Effector memory CD4-positive, alpha-beta T cell (primary cell): ENCODE results near the gene ZNF485.
"Not testable (repeated sequence)": the region's sequence is repeated elsewhere in the genome, so short reads cannot be mapped to it uniquely, and the experiment has no call there.

Experiments
- DNase-seq, 3 donors: peaks; one replicate each; pipeline ENCODE4 v3.0.0-alpha.2; 2020
- H3K27ac ChIP-seq: 2 replicates; pipeline ENCODE4 v1.7.0; 2013; ENCODE audit warnings: mild to moderate bottlenecking, low read length, moderate library complexity; ENCODE audit not compliant: insufficient read depth, poor library complexity, severe bottlenecking
- H3K27me3 ChIP-seq: replicated peaks from 2 replicates; pipeline ENCODE4 v1.7.0; 2013; ENCODE audit warnings: mild to moderate bottlenecking, low read length; ENCODE audit not compliant: insufficient read depth, control insufficient read depth, poor library complexity, severe bottlenecking
- H3K36me3 ChIP-seq: 2 replicates; pipeline ENCODE4 v1.7.0; 2013; ENCODE audit warnings: mild to moderate bottlenecking, low read length, moderate library complexity; ENCODE audit not compliant: control insufficient read depth, insufficient read depth
- H3K4me1 ChIP-seq: 2 replicates; pipeline ENCODE4 v1.7.0; 2013; ENCODE audit warnings: low read length, mild to moderate bottlenecking; ENCODE audit not compliant: control insufficient read depth, insufficient read depth, poor library complexity, severe bottlenecking
- H3K4me3 ChIP-seq: 2 replicates; pipeline ENCODE4 v1.7.0; 2013; ENCODE audit warnings: low read length, low read depth, mild to moderate bottlenecking; ENCODE audit not compliant: insufficient read depth, poor library complexity, severe bottlenecking
- H3K9me3 ChIP-seq: 2 replicates; pipeline ENCODE4 v1.7.0; 2013; ENCODE audit warnings: mild to moderate bottlenecking, low read length, moderate library complexity; ENCODE audit not compliant: control insufficient read depth

ZNF485 gene

GRCh38 chr10:43584051-43584450 is 22.2 kb upstream of the ZNF485 start:
- Histone ChIP-seq H3K9me3 (no peaks in the 10 kb centered on the region), H3K4me3 (no peak overlapping the region), H3K27ac (no peak overlapping the region), H3K36me3 (no peaks in the 10 kb centered on the region), H3K4me1 (no peaks in the 10 kb centered on the region), H3K27me3 (no peaks in the 10 kb centered on the region)
- DNase-seq: no peak

DNA sequence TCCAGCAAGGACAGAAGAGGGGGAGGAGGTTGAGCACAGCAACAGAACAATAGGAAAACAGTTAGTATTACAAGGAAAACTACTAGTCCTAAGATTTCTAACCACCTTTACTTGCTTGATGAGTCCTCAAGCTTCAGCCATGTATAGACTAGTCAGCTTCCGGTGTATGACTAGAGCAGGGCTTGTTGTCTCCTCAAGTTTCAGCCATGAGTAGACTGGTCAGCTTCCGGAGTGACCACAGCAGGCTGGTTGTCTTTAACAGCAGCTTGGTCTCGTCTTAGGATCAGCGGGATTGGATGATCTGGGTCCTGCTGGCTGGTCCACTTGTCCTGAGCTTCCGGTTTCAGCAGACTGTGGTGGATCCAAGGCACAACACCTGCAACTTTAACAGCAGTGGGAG is 21.2 kb upstream of the ZNF485 start:
- H3K27ac ChIP-seq: no peak overlapping the region
- H3K36me3 ChIP-seq: no peaks in the 10 kb centered on the region
- H3K27me3 ChIP-seq: no peaks in the 10 kb centered on the region
- no peaks in the 10 kb centered on the region for H3K9me3 ChIP-seq
- H3K4me1 ChIP-seq: no peaks in the 10 kb centered on the region
- DNase-seq: no peak
- H3K4me3 ChIP-seq: no peak overlapping the region

DNA sequence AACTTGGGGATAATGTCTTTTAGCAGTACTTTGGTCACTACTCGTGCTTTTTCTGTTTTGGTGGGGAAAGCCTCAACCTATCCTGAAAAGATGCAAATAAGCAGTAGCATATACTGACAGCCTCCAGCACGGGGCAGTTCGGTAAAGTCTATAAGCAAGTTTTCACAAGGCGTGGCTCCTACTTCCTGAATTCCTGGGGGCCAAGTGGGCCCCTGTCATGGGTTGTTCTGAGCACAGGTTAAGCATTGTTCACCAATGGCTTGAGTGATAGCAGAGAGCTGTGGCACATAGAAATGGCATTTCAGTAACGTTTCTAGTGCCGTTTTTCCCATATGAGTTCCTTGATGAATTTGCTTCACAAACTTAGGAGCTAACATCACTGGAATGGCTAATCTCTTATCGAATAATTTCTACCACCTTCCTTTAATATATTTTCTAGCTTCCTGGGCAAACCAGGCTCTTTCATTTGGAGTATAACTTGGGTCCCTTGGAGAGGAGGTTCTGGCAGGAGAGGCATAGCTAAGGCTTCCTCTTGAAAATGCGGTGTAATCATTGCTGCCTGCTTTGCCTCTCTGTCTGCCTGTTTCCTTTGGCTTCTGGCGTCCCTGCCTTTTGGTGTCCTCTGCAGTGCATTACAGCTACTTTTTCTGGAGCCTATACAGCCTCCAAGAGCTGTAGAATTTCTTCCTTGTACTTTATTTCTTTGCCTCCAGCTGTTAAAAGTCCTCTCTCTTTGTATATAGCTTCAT is 20.1 kb upstream of the ZNF485 start:
- no peak overlapping the region for H3K27ac ChIP-seq
- no peaks in the 10 kb centered on the region for H3K27me3 ChIP-seq
- no peaks in the 10 kb centered on the region for H3K36me3 ChIP-seq
- H3K4me3 ChIP-seq: no peak overlapping the region
- no peak for DNase-seq
- H3K4me1 ChIP-seq: no peaks in the 10 kb centered on the region
- H3K9me3 ChIP-seq: no peaks in the 10 kb centered on the region

- H3K36me3 ChIP-seq, H3K4me1 ChIP-seq, H3K4me3 ChIP-seq, DNase-seq, H3K9me3 ChIP-seq, H3K27me3 ChIP-seq, H3K27ac ChIP-seq: not testable (repeated sequence)
These were observed 19.5 kb upstream of the ZNF485 start for GRCh38 chr10:43586730-43587115.

- Histone ChIP-seq H3K4me1 (peaks cover 17% of the 10 kb centered on the region), H3K27ac (no peak overlapping the region), H3K9me3 (no peaks in the 10 kb centered on the region), H3K36me3 (no peaks in the 10 kb centered on the region), H3K4me3 (no peak overlapping the region), H3K27me3 (no peaks in the 10 kb centered on the region)
- DNase-seq: no peak
These were observed 14.8 kb upstream of the ZNF485 start for GRCh38 chr10:43591303-43591904.

GRCh38 chr10:43594944-43595589 is 11.2 kb upstream of the ZNF485 start:
- H3K9me3 ChIP-seq: no peaks in the 10 kb centered on the region
- H3K36me3 ChIP-seq: no peaks in the 10 kb centered on the region
- H3K4me1 ChIP-seq: peaks cover 17% of the 10 kb centered on the region
- H3K4me3 ChIP-seq: peak overlapping the region; percentile 59
- DNase-seq: no peak
- no peaks in the 10 kb centered on the region for H3K27me3 ChIP-seq
- peak overlapping the region; percentile 46 for H3K27ac ChIP-seq

- Histone ChIP-seq H3K36me3 (no peaks in the 10 kb centered on the region), H3K27me3 (no peaks in the 10 kb centered on the region), H3K27ac (no peak overlapping the region), H3K4me1 (peaks cover 17% of the 10 kb centered on the region), H3K9me3 (no peaks in the 10 kb centered on the region), H3K4me3 (peak overlapping the region; percentile 2)
- DNase-seq: no peak
These were observed 10.4 kb upstream of the ZNF485 start for GRCh38 chr10:43595739-43596298.

DNA sequence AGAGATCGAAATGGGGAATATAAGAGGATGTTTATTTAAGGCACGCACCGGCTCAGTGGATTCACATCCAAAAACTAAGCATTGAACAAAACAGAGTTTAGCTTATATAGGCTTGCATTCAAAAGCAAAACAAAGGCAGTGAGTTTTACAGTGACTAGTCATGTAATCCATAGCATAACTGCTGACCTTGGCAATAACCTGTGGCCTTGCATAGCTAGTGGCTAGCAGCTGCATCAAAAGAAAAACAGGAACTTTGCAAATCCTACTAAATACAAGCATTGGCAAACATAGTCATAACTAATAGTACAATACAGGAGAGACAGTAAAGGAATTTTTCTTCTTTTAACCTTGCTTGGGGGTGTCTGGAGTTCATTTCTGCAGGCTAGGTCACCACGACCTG is 9.7 kb upstream of the ZNF485 start:
- no peak overlapping the region for H3K27ac ChIP-seq
- no peak overlapping the region for H3K4me3 ChIP-seq
- H3K9me3 ChIP-seq: no peaks in the 10 kb centered on the region
- DNase-seq: no peak
- H3K27me3 ChIP-seq: no peaks in the 10 kb centered on the region
- H3K4me1 ChIP-seq: peaks cover 17% of the 10 kb centered on the region
- H3K36me3 ChIP-seq: no peaks in the 10 kb centered on the region

GRCh38 chr10:43598446-43598845 is 7.8 kb upstream of the ZNF485 start:
- Histone ChIP-seq H3K36me3 (no peaks in the 10 kb centered on the region), H3K9me3 (no peaks in the 10 kb centered on the region), H3K4me3 (no peak overlapping the region), H3K27me3 (no peaks in the 10 kb centered on the region), H3K4me1 (peaks cover 17% of the 10 kb centered on the region), H3K27ac (no peak overlapping the region)
- DNase-seq: no peak

- H3K27me3 ChIP-seq: no peaks in the 10 kb centered on the region
- H3K4me1 ChIP-seq: peaks cover 17% of the 10 kb centered on the region
- DNase-seq: no peak
- H3K36me3 ChIP-seq: no peaks in the 10 kb centered on the region
- no peak overlapping the region for H3K4me3 ChIP-seq
- H3K27ac ChIP-seq: no peak overlapping the region
- no peaks in the 10 kb centered on the region for H3K9me3 ChIP-seq
These were observed 6.9 kb upstream of the ZNF485 start for GRCh38 chr10:43599333-43599732.
